Breast epithelium (tissue), 3 donors: ENCODE measurements around the gene EIF4A2.
"Not testable (repeated sequence)": the region's sequence is repeated elsewhere in the genome, so short reads cannot be mapped to it uniquely, and the experiment has no call there.

Experiments
- POLR2A ChIP-seq: fragments of 450-650 bp; IDR thresholded peaks from one replicate; pipeline ENCODE4 v1.6.1; 2016; ENCODE audit warnings: antibody characterized with exemption, mild to moderate bottlenecking, moderate library complexity
- TF ChIP-seq, protein P1 (sequence below), 3 donors: fragments of 450-650 bp; IDR thresholded peaks; one replicate each; pipeline ENCODE4 v1.5.1; 2016 to 2017; ENCODE audit warnings: antibody characterized with exemption in 3 of 3, mild to moderate bottlenecking in 3 of 3, moderate library complexity in 3 of 3

DNA sequence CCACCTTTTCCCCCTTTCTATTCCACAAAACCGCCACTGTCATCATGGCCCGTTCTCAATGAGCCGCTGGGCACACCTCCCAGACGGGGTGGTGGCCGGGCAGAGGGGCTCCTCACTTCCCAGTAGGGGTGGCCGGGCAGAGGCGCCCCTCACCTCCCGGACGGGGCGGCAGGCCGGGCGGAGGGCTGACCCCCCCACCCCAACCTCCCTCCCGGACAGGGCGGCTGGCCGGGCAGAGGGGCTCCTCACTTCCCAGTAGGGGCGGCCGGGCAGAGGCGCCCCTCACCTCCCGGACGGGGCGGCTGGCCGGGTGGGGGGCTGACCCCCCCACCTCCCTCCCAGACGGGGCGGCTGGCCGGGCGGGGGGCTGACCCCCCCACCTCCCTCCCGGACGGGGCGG is 27.9 kb downstream of the EIF4A2 start:
- TF ChIP-seq, protein P1, sequence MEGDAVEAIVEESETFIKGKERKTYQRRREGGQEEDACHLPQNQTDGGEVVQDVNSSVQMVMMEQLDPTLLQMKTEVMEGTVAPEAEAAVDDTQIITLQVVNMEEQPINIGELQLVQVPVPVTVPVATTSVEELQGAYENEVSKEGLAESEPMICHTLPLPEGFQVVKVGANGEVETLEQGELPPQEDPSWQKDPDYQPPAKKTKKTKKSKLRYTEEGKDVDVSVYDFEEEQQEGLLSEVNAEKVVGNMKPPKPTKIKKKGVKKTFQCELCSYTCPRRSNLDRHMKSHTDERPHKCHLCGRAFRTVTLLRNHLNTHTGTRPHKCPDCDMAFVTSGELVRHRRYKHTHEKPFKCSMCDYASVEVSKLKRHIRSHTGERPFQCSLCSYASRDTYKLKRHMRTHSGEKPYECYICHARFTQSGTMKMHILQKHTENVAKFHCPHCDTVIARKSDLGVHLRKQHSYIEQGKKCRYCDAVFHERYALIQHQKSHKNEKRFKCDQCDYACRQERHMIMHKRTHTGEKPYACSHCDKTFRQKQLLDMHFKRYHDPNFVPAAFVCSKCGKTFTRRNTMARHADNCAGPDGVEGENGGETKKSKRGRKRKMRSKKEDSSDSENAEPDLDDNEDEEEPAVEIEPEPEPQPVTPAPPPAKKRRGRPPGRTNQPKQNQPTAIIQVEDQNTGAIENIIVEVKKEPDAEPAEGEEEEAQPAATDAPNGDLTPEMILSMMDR (IDR thresholded peaks at IDR 0.05): not testable (repeated sequence)
- TF ChIP-seq POLR2A: not testable (repeated sequence)
